Body of pancreas (tissue), 4 donors: Measurements from ENCODE around the gene SLC9A8.

Experiments used
- CTCF ChIP-seq, 7 experiments: fragments of 450-650 bp in 4 of 7; fragments of 200-600 bp in 3 of 7; sonication (generic) in 3 of 7; IDR thresholded peaks; one replicate each; pipeline ENCODE4 v1.5.1; 2016 to 2019; ENCODE audit warnings: antibody characterized with exemption in 7 of 7
- POLR2A ChIP-seq, 3 donors: fragments of 450-650 bp; IDR thresholded peaks; one replicate each; pipeline ENCODE4 v1.6.1; 2016; ENCODE audit warnings: antibody characterized with exemption in 3 of 3, mild to moderate bottlenecking in 2 of 3

GRCh38 chr20:49810491-49811190 lies 2.0 kb upstream of the SLC9A8 start:
- TF ChIP-seq CTCF (IDR thresholded peaks at IDR 0.05) (no peak), POLR2A (IDR thresholded peaks at IDR 0.05) (no peak)
